Measurements from ENCODE around the gene ST6GALNAC1. TPM values are rescaled to one million over a fixed set of nuclear protein-coding genes. Genes with fewer than 3 reads are reported as not detected.

The ST6GALNAC1 gene
- total and polyA plus RNA-seq, 2 experiments from 2014 or later: not detected

- Histone ChIP-seq H3K4me1 (ENCODE audit: insufficient read depth) (no peaks in the 10 kb centered on the region), H3F3A (ENCODE audit: insufficient read depth) (no peaks in the 10 kb centered on the region), H3K36me3 (ENCODE audit: low read depth) (no peaks in the 10 kb centered on the region), H3K9me2 (ENCODE audit: insufficient read depth) (no peaks in the 10 kb centered on the region), H3K27ac (no peak overlapping the region), H4K20me1 (ENCODE audit: insufficient read depth) (no peaks in the 10 kb centered on the region), H3K9me3 (ENCODE audit: low read depth) (no peaks in the 10 kb centered on the region), H2AFZ (no peak overlapping the region), H3K79me2 (ENCODE audit: insufficient read depth) (no peaks in the 10 kb centered on the region), H3K27me3 (replicated peaks; ENCODE audit: insufficient read depth) (no peaks in the 10 kb centered on the region; the same call in 1 of the 2 replicates), H3K4me3 (no peak overlapping the region), H3K4me2 (ENCODE audit: unreplicated experiment) (no peak overlapping the region), H3K9ac (no peak overlapping the region)
- 69 to 80% methylated on average over 3 of the region's 3 CpGs for WGBS, 2 experiments (ENCODE audit: low coverage in 1 of 2, low lambda C conversion rate in 2 of 2, missing lambda C conversion rate in 2 of 2)
- DNase-seq: no peak
- TF ChIP-seq EZH2 (IDR thresholded peaks at IDR 0.05; ENCODE audit: insufficient read depth, poor library complexity, severe bottlenecking): no peak
- in situ Hi-C loops (cut with MboI): no loop called here
Observed at GRCh38 chr17:76660656-76661042, 17.1 kb upstream of the ST6GALNAC1 start.

GRCh38 chr17:76659928-76660655 is 16.5 kb upstream of the ST6GALNAC1 start:
- no peak overlapping the region for H2AFZ ChIP-seq
- 33 to 37% methylated on average over 13 of the region's 13 CpGs for WGBS, 2 experiments (ENCODE audit: low coverage in 1 of 2, low lambda C conversion rate in 2 of 2, missing lambda C conversion rate in 2 of 2)
- H3K36me3 ChIP-seq (ENCODE audit: low read depth): no peaks in the 10 kb centered on the region
- TF ChIP-seq EZH2phosphoT487 (IDR thresholded peaks at IDR 0.05; ENCODE audit: insufficient read depth, low read depth): no peak
- TF ChIP-seq EZH2 (IDR thresholded peaks at IDR 0.05; ENCODE audit: insufficient read depth, poor library complexity, severe bottlenecking): no peak
- no peaks in the 10 kb centered on the region for H4K20me1 ChIP-seq (ENCODE audit: insufficient read depth)
- peak; percentile 48 for DNase-seq
- H3K27me3 ChIP-seq (replicated peaks; ENCODE audit: insufficient read depth): no peaks in the 10 kb centered on the region; the same call in 1 of the 2 replicates
- H3K9ac ChIP-seq: no peak overlapping the region
- H3K4me3 ChIP-seq: no peak overlapping the region
- in situ Hi-C loops (cut with MboI): no loop called here
- no peak overlapping the region for H3K4me2 ChIP-seq (ENCODE audit: unreplicated experiment)
- no peaks in the 10 kb centered on the region for H3K9me2 ChIP-seq (ENCODE audit: insufficient read depth)
- no peaks in the 10 kb centered on the region for H3K4me1 ChIP-seq (ENCODE audit: insufficient read depth)
- no peak overlapping the region for H3K27ac ChIP-seq
- no peaks in the 10 kb centered on the region for H3K79me2 ChIP-seq (ENCODE audit: insufficient read depth)
- no peaks in the 10 kb centered on the region for H3K9me3 ChIP-seq (ENCODE audit: low read depth)
- no peaks in the 10 kb centered on the region for H3F3A ChIP-seq (ENCODE audit: insufficient read depth)

GRCh38 chr17:76658242-76658662 is 14.7 kb upstream of the ST6GALNAC1 start:
- Histone ChIP-seq H3K9ac (no peak overlapping the region), H3K9me3 (ENCODE audit: low read depth) (no peaks in the 10 kb centered on the region), H3K9me2 (ENCODE audit: insufficient read depth) (no peaks in the 10 kb centered on the region), H3K27ac (no peak overlapping the region), H4K20me1 (ENCODE audit: insufficient read depth) (no peaks in the 10 kb centered on the region), H2AFZ (no peak overlapping the region), H3K4me2 (ENCODE audit: unreplicated experiment) (no peak overlapping the region), H3K4me3 (no peak overlapping the region), H3K4me1 (ENCODE audit: insufficient read depth) (no peaks in the 10 kb centered on the region), H3K79me2 (ENCODE audit: insufficient read depth) (no peaks in the 10 kb centered on the region), H3K27me3 (replicated peaks; ENCODE audit: insufficient read depth) (no peaks in the 10 kb centered on the region; the same call in 1 of the 2 replicates), H3K36me3 (ENCODE audit: low read depth) (no peaks in the 10 kb centered on the region), H3F3A (ENCODE audit: insufficient read depth) (no peaks in the 10 kb centered on the region)
- DNase-seq: no peak
- TF ChIP-seq EZH2phosphoT487 (IDR thresholded peaks at IDR 0.05; ENCODE audit: insufficient read depth, low read depth) (no peak), EZH2 (IDR thresholded peaks at IDR 0.05; ENCODE audit: insufficient read depth, poor library complexity, severe bottlenecking) (no peak)
- in situ Hi-C loops (cut with MboI): no loop called here
- WGBS, 2 experiments (ENCODE audit: low coverage in 1 of 2, low lambda C conversion rate in 2 of 2, missing lambda C conversion rate in 2 of 2): 79 to 85% methylated on average over 5 of the region's 5 CpGs

GRCh38 chr17:76657505-76658241 is 14.1 kb upstream of the ST6GALNAC1 start:
- H2AFZ ChIP-seq: no peak overlapping the region
- no peaks in the 10 kb centered on the region for H3K36me3 ChIP-seq (ENCODE audit: low read depth)
- no peaks in the 10 kb centered on the region; the same call in 1 of the 2 replicates for H3K27me3 ChIP-seq (replicated peaks; ENCODE audit: insufficient read depth)
- no peaks in the 10 kb centered on the region for H4K20me1 ChIP-seq (ENCODE audit: insufficient read depth)
- no peaks in the 10 kb centered on the region for H3K9me3 ChIP-seq (ENCODE audit: low read depth)
- TF ChIP-seq EZH2 (IDR thresholded peaks at IDR 0.05; ENCODE audit: insufficient read depth, poor library complexity, severe bottlenecking) (no peak), EZH2phosphoT487 (IDR thresholded peaks at IDR 0.05; ENCODE audit: insufficient read depth, low read depth) (no peak)
- no peak overlapping the region for H3K9ac ChIP-seq
- H3K27ac ChIP-seq: no peak overlapping the region
- H3F3A ChIP-seq (ENCODE audit: insufficient read depth): no peaks in the 10 kb centered on the region
- 66 to 71% methylated on average over 8 of the region's 8 CpGs for WGBS, 2 experiments (ENCODE audit: low coverage in 1 of 2, low lambda C conversion rate in 2 of 2, missing lambda C conversion rate in 2 of 2)
- H3K4me1 ChIP-seq (ENCODE audit: insufficient read depth): no peaks in the 10 kb centered on the region
- in situ Hi-C loops (cut with MboI): no loop called here
- no peak overlapping the region for H3K4me2 ChIP-seq (ENCODE audit: unreplicated experiment)
- H3K4me3 ChIP-seq: no peak overlapping the region
- no peaks in the 10 kb centered on the region for H3K9me2 ChIP-seq (ENCODE audit: insufficient read depth)
- H3K79me2 ChIP-seq (ENCODE audit: insufficient read depth): no peaks in the 10 kb centered on the region
- DNase-seq: no peak
